Epithelial cell of proximal tubule (primary cell): ENCODE measurements around the gene DMXL2. TPM values are rescaled to one million over a fixed set of nuclear protein-coding genes. Genes with fewer than 3 reads are reported as not detected.
"Not testable (repeated sequence)": the region's sequence is repeated elsewhere in the genome, so short reads cannot be mapped to it uniquely, and the experiment has no call there.

Experiments
- DNase-seq: peaks from one replicate; pipeline ENCODE4 v3.0.0-alpha.2; 2011; ENCODE audit warnings: low read depth
- H3K4me3 ChIP-seq: 2 replicates; pipeline ENCODE4 v1.5.1; 2011; ENCODE audit warnings: low read depth, mild to moderate bottlenecking, low read length
- total RNA-seq: library from RNA; depleted of rRNA; stranded (reverse); fragments of >200 nt; gene quantifications from 2 replicates; pipeline ENCODE4 v1.2.3, GENCODE V29; 2015
- TF ChIP-seq, protein P1 (sequence below): conservative IDR thresholded peaks from 2 replicates; pipeline ENCODE4 v1.5.1; 2012; ENCODE audit warnings: low read depth, mild to moderate bottlenecking, low read length

DMXL2 gene
- total RNA-seq, 1 donor from 2014 or later, result 8.7 TPM

DNA sequence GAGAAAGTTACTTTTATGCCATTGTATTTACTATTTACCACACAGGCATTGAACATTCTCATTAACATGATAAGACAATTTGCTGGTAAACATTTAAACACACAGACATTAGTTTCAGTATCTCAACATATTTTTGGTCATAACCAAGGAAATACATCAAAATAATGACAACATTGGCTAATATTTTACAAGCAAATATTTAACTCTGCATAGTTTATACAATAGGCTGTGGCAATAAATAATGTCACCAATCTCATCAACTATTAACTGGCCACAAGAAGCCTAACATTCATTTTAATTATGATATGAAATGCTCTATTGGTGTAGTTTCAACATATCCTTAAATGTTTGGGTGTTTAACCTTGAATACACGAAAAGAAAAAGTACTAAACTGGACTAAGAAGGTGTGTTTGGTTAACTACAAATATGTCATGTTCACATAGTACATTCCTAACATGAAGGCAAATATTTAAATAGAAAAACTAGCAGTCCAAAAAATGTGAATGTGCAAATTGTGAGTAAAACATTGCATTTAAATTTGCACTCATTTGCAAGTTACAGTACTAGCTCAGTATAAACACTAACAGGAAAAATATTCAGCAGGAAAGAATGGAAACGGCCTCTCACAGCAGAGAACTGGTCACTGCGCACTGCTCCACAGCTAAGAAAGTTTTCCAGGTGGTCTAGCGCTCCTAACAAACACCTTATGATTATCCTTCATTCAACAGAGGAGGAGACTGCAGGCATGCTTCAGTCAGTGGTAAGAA lies 174.5 kb downstream of the DMXL2 start:
- DNase-seq, result no peak
- no peak overlapping the region for H3K4me3 ChIP-seq
- TF ChIP-seq, protein P1, sequence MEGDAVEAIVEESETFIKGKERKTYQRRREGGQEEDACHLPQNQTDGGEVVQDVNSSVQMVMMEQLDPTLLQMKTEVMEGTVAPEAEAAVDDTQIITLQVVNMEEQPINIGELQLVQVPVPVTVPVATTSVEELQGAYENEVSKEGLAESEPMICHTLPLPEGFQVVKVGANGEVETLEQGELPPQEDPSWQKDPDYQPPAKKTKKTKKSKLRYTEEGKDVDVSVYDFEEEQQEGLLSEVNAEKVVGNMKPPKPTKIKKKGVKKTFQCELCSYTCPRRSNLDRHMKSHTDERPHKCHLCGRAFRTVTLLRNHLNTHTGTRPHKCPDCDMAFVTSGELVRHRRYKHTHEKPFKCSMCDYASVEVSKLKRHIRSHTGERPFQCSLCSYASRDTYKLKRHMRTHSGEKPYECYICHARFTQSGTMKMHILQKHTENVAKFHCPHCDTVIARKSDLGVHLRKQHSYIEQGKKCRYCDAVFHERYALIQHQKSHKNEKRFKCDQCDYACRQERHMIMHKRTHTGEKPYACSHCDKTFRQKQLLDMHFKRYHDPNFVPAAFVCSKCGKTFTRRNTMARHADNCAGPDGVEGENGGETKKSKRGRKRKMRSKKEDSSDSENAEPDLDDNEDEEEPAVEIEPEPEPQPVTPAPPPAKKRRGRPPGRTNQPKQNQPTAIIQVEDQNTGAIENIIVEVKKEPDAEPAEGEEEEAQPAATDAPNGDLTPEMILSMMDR, result no peak

DNA sequence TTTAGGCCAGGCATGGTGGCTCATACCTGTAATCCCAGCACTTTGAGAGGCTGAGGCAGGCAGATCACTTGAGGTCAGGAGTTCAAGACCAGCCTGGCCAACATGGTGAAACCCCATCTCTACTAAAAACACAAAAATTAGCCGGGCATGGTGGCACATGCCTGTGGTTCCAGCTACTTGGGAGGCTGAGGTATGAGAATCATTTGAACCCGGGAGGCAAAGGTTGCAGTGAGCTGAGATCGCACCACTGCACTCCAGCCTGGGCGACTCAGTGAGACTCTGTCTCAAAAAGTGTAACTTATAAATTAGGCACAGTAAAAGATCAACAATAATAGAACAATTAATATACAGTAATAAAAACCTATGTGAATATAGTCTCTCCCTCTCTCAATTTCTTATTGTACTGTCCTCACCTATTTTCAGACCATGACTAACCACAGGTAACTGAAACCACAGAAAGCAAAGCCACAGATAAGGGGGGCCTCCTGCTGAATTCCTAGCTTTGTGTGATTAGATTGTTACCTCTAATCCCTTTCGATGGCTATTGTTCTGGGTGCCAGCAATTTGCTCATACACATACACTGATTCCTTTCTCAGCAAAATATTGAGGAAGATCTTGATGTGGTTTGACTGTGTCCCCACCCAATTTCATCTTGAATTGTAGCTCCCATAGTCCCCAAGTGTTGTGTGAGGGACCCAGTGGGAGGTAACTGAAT lies 176.4 kb downstream of the DMXL2 start:
- not testable (repeated sequence) for DNase-seq, H3K4me3 ChIP-seq

DNA sequence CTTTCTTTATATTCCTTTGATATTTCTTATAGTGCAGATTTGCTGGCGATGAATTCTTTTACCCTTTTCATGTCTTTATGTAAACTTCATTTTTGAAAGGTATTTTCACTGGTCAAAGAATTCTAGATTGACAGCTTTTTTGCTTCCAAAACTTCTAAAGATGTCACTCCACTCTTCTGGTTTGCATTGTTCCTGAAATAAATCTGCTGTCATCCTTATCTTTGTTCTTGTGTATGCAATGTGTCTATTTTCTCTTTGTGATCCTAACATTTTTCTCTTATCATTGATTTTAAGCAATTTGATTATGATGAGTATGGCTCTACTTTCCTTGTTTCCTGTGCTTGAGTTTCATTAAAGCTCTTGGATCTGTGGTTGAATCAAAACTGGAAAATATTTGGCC lies 177.8 kb downstream of the DMXL2 start:
- DNase-seq, result no peak
- H3K4me3 ChIP-seq, result no peak overlapping the region
- TF ChIP-seq, protein P1, result no peak

DNA sequence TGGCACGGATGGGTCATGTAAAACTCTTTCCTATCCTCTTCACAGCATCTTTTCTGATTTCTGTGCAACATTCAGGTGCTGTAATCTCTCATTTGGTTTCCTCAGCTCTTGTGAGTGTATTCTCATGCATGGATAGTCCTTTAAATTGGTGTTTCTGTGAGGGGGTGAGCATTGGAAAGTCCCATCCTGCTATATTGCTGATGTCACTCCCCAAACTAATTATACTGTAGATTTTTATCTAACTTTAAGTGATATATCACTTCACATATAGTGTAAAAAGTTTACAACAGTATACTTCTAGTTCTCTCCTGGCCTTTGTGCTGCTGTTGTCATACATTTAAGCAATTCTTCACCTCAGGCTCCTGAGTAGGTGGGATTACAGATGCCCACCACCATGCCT lies 178.5 kb downstream of the DMXL2 start:
- DNase-seq, result no peak
- H3K4me3 ChIP-seq, result no peak overlapping the region
- TF ChIP-seq, protein P1, result no peak

DNA sequence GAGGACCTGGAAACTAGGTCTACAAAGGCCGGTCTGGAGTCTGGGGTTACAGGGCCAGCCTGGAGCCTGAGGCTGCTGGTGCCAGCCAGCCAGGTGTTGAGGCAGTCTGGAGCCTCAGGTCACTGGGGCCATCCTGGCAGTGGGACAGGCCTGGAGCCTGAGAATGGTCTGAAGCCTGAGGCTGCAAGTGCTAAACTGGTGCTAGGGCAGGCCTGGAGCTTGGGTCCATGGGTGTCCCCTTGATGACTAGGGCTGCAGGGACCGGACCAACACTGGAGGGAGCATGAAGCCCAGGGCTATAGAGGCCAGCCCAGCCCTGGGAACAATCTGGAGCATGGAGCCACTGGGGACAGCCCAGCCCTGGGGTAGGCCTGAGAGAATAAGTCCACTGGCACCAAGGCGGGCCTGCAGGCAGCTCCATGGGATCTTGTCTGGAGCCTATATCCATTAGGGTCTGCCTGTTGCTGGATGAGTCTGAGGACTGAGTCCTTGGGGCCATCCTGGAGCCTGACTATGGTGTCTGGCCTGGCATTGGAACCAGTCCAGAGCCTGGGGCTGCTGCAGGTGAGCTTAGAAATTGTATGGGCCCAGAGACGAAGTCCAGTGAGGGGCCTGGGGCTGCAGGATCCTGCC lies 179.2 kb downstream of the DMXL2 start:
- no peak for DNase-seq
- no peak overlapping the region for H3K4me3 ChIP-seq
- TF ChIP-seq, protein P1, result no peak

DNA sequence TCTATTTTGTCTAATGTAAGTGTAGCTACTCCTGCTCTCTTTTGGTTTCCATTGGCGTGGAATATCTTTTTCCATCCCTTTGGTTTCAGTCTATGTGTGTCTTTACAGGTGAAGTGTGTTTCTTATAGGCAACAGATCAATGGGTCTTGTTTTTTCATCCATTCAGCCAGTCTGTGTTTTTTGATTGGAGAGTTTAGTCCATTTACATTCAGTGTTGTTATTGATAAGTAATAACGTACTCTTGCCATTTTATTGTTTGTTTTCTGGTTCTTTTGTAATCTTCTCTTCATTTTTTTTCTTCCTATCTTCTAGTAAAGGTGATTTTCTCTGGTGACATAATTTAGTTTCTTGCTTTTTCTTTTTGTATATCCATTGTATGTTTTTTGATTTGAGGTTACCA lies 184.0 kb downstream of the DMXL2 start:
- H3K4me3 ChIP-seq, result no peak overlapping the region
- no peak for DNase-seq
- TF ChIP-seq, protein P1, result no peak

DNA sequence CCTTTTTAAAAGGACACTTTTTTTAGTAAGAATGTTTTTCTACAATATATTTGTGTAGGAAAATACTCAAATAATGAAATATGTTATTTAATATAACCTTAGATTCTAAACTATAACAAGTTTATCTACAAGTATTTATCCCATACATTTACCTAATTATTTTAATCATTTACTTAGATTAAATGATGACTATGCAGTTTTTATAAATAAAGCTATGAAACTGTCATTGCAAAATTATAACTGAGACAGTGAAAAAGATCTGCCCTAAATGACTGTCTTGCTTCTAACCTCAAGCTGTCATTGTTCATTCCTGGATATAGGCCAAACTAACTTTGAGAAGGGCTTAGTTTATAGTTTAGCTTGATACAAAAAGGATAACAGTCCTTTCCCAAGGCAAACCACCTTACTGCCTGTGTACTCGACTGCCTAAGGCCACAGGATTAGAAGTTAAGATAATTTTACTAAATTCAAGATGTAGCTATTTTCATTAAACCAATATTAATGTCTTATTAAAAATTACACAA lies 197.0 kb downstream of the DMXL2 start:
- DNase-seq, result no peak
- TF ChIP-seq, protein P1, result no peak

More for the DNA sequence above, 197.0 kb downstream of the DMXL2 start:
- no peak overlapping the region for H3K4me3 ChIP-seq
